HepG2 (cell line): ENCODE results near the gene ZNF3. TPM values are rescaled to one million over a fixed set of nuclear protein-coding genes. Genes with fewer than 3 reads are reported as not detected.
A peak's percentile ranks its signal among the peaks of the same experiment; 100 is the strongest.

Experiments used
- ARID2 ChIP-seq: sonication (generic); formaldehyde crosslinking; IDR thresholded peaks from 2 replicates; pipeline ENCODE4 v1.8.1; 2022; ENCODE audit warnings: mild to moderate bottlenecking, missing genetic modification reagents, borderline replicate concordance
- ATF1 ChIP-seq: IDR thresholded peaks from 2 replicates; pipeline ENCODE4 v1.6.1; 2016; ENCODE audit warnings: mild to moderate bottlenecking, control low read depth
- DNMT3B ChIP-seq: conservative IDR thresholded peaks from 2 replicates; pipeline ENCODE4 v1.6.1; 2016; ENCODE audit warnings: missing biosample characterization, control low read depth
- E2F2 ChIP-seq: sonication (generic); formaldehyde crosslinking; IDR thresholded peaks from 2 replicates; pipeline ENCODE4 v1.4.0; 2020; ENCODE audit warnings: missing genetic modification reagents, borderline replicate concordance
- FOXJ3 ChIP-seq: sonication (generic); formaldehyde crosslinking; IDR thresholded peaks from 2 replicates; pipeline ENCODE4 v1.4.0; 2020; ENCODE audit warnings: missing genetic modification reagents, mild to moderate bottlenecking, borderline replicate concordance
- GABPA ChIP-seq, 2 experiments: IDR thresholded peaks; 2 replicates each; pipeline ENCODE4 v1.6.1; 2011 to 2016; ENCODE audit warnings: low read depth in 2 of 2, low read length in 1 of 2, missing biosample characterization in 1 of 2, missing genetic modification characterization in 1 of 2
- GABPB1 ChIP-seq: IDR thresholded peaks from 2 replicates; pipeline ENCODE4 v1.6.1; 2016; ENCODE audit warnings: mild to moderate bottlenecking, missing genetic modification reagents, moderate library complexity, missing compliant biosample characterization
- GATAD1 ChIP-seq: IDR thresholded peaks from 2 replicates; pipeline ENCODE4 v1.6.1; 2016; ENCODE audit warnings: missing genetic modification reagents, missing compliant biosample characterization
- HOMEZ ChIP-seq: IDR thresholded peaks from 2 replicates; pipeline ENCODE4 v1.6.1; 2016; ENCODE audit warnings: low read depth
- IRX3 ChIP-seq: sonication (generic); formaldehyde crosslinking; IDR thresholded peaks from 2 replicates; pipeline ENCODE4 v1.8.1; 2023; ENCODE audit warnings: mild to moderate bottlenecking, low read depth, missing genetic modification reagents, borderline replicate concordance
- PHB2 ChIP-seq: fragments of 450-650 bp; IDR thresholded peaks from 2 replicates; pipeline ENCODE4 v1.6.1; 2018; ENCODE audit not compliant: partially characterized antibody
- RNF2 ChIP-seq: fragments of 450-650 bp; conservative IDR thresholded peaks from 2 replicates; pipeline ENCODE4 v1.6.1; 2016; ENCODE audit warnings: low read depth
- TCF7 ChIP-seq: sonication (generic); IDR thresholded peaks from 2 replicates; pipeline ENCODE4 v1.6.1; 2016; ENCODE audit warnings: antibody characterized with exemption, low read depth
- ZBTB33 ChIP-seq: sonication (generic); formaldehyde crosslinking; IDR thresholded peaks from 2 replicates; pipeline ENCODE4 v1.4.0; 2020; ENCODE audit warnings: missing genetic modification reagents
- ZNF317 ChIP-seq: sonication (generic); formaldehyde crosslinking; IDR thresholded peaks from 2 replicates; pipeline ENCODE4 v1.5.0; 2020; ENCODE audit warnings: mild to moderate bottlenecking, missing genetic modification reagents
- ZNF503 ChIP-seq: sonication (generic); formaldehyde crosslinking; IDR thresholded peaks from 2 replicates; pipeline ENCODE4 v1.4.0; 2020; ENCODE audit warnings: missing genetic modification reagents
- ZNF574 ChIP-seq: sonication (generic); formaldehyde crosslinking; IDR thresholded peaks from 2 replicates; pipeline ENCODE4 v1.4.0; 2020; ENCODE audit warnings: missing genetic modification reagents
- ZNF772 ChIP-seq: sonication (generic); formaldehyde crosslinking; IDR thresholded peaks from 2 replicates; pipeline ENCODE4 v1.5.0; 2020; ENCODE audit warnings: mild to moderate bottlenecking, missing genetic modification reagents
- ZZZ3 ChIP-seq: sonication (generic); formaldehyde crosslinking; IDR thresholded peaks from 2 replicates; pipeline ENCODE4 v1.4.0; 2020; ENCODE audit warnings: missing genetic modification reagents, mild to moderate bottlenecking, borderline replicate concordance
- polyA plus RNA-seq, 8 experiments: library from polyadenylated mRNA; depleted of rRNA in 3 of 8; stranded (reverse) in 7 of 8; unstranded in 1 of 8; fragments of >200 nt; fragmentation: Illumina TruSeq in 4 of 8; extraction: Trizol in 4 of 8; gene quantifications; 2 replicates each; pipeline versions ENCODE4 v1.2.1 to v1.2.3, GENCODE V29; 2011 to 2016; ENCODE audit warnings: low read depth in 4 of 8, missing spikeins in 1 of 8, mixed read lengths in 1 of 8; ENCODE audit not compliant: insufficient read depth in 1 of 8
- total RNA-seq, 5 experiments: library from RNA; depleted of rRNA; stranded (reverse); fragments of >200 nt; fragmentation: Illumina TruSeq; extraction: Trizol; gene quantifications; 2 replicates each; pipeline ENCODE4 v1.2.3, GENCODE V29; 2016; ENCODE audit warnings: low read depth in 1 of 5

The ZNF3 gene
- total and polyA plus RNA-seq, 2 of the 13 experiments (the other 11 are each of a cell fraction or from before 2014, with no cell fraction given), result 33.7 to 56.9 TPM

GRCh38 chr7:100049441-100050291 is 31.9 kb downstream of the ZNF3 start, which contains the start of gene ZSCAN21 (continued):
- 0 out of 2 replicates have a peak, but pooled peaks have one; percentile 24 for TF ChIP-seq ARID2
- TF ChIP-seq GABPA (IDR thresholded peaks at IDR 0.05; ENCODE audit: low read depth, low read length), result peak; percentile 73
- TF ChIP-seq GABPA (CRISPR knock-in tag; IDR thresholded peaks at IDR 0.05; ENCODE audit: low read depth), result peak; percentile 94
- TF ChIP-seq ZBTB33 (CRISPR knock-in tag), result no peak
- no peak for TF ChIP-seq ZNF317 (CRISPR knock-in tag)
- TF ChIP-seq GABPB1 (CRISPR knock-in tag), result peak; percentile 99
- peak; percentile 36; the same call in 1 of the 2 replicates for TF ChIP-seq ZNF503
- 0 out of 2 replicates have a peak, but pooled peaks have one; percentile 53 for TF ChIP-seq DNMT3B
- peak; percentile 99 for TF ChIP-seq ZNF574
- no peak for TF ChIP-seq PHB2
- peak; percentile 90 for TF ChIP-seq GATAD1
- peak; percentile 67; the same call in 1 of the 2 replicates for TF ChIP-seq FOXJ3
- no peak; the same call in 1 of the 2 replicates for TF ChIP-seq ZZZ3
- no peak for TF ChIP-seq TCF7
- no peak for TF ChIP-seq RNF2
- peak; percentile 46; the same call in 1 of the 2 replicates for TF ChIP-seq HOMEZ (CRISPR knock-in tag)
- peak; percentile 96 for TF ChIP-seq ATF1 (CRISPR knock-in tag)
- 0 out of 2 replicates have a peak, but pooled peaks have one; percentile 56 for TF ChIP-seq E2F2 (CRISPR knock-in tag)
- peak; percentile 30; the same call in 1 of the 2 replicates for TF ChIP-seq IRX3 (CRISPR knock-in tag)
- TF ChIP-seq ZNF772 (CRISPR knock-in tag), result no peak
